Measurements from ENCODE around the gene SCCPDH. TPM values are rescaled to one million over a fixed set of nuclear protein-coding genes. Genes with fewer than 3 reads are reported as not detected.

The SCCPDH gene
- total RNA-seq, 4 donors from 2014 or later: 4.8 to 28.5 (median 17.4) TPM

- peaks cover 0 to 17% (median 1%) of the 10 kb centered on the region in 4 donors for H3K36me3 ChIP-seq
- no peaks in the 10 kb centered on the region for H3K4me1 ChIP-seq
- DNase-seq: no peak
- WGBS, 2 donors (ENCODE audit: low coverage in 1 of 2): 97% methylated on average over 13 of the region's 13 CpGs; no CpG with 5 or more reads in 1 of the 2 donors
- in situ Hi-C loops (cut with MboI; ENCODE audit: low pct_ligation_motif_present in 1 of 4, low pct_unique_long_range_greater_than_20kb in 1 of 4, low sequenced_read_pairs in 3 of 4) (no loop called here), intact Hi-C loops (cut with DNase I; ENCODE audit: low total_unique reads) (no loop called here)
- TF ChIP-seq POLR2A (IDR thresholded peaks at IDR 0.05) (no peak), EP300 (IDR thresholded peaks at IDR 0.05; ENCODE audit: low read depth) (no peak)
- H3K27me3 ChIP-seq: no peaks in the 10 kb centered on the region
- no peak overlapping the region for H3K27ac ChIP-seq
- H3K9me3 ChIP-seq: no peaks in the 10 kb centered on the region
- no peak overlapping the region for H3K4me3 ChIP-seq
Observed at GRCh38 chr1:246779561-246780175, 55.5 kb downstream of the SCCPDH start.

- H3K36me3 ChIP-seq: peaks cover 0 to 17% (median 1%) of the 10 kb centered on the region in 4 donors
- 98% methylated on average over 9 of the region's 9 CpGs; no CpG with 5 or more reads in 1 of the 2 donors for WGBS, 2 donors (ENCODE audit: low coverage in 1 of 2)
- H3K9me3 ChIP-seq: no peaks in the 10 kb centered on the region
- DNase-seq: no peak
- in situ Hi-C loops (cut with MboI; ENCODE audit: low pct_ligation_motif_present in 1 of 4, low pct_unique_long_range_greater_than_20kb in 1 of 4, low sequenced_read_pairs in 3 of 4): no loop called here
- H3K27me3 ChIP-seq: no peaks in the 10 kb centered on the region
- H3K27ac ChIP-seq: no peak overlapping the region
- H3K4me3 ChIP-seq: no peak overlapping the region
- H3K4me1 ChIP-seq: no peaks in the 10 kb centered on the region
- no peak for TF ChIP-seq POLR2A (IDR thresholded peaks at IDR 0.05)
- TF ChIP-seq EP300 (IDR thresholded peaks at IDR 0.05; ENCODE audit: low read depth): no peak
- TF ChIP-seq, protein P1, sequence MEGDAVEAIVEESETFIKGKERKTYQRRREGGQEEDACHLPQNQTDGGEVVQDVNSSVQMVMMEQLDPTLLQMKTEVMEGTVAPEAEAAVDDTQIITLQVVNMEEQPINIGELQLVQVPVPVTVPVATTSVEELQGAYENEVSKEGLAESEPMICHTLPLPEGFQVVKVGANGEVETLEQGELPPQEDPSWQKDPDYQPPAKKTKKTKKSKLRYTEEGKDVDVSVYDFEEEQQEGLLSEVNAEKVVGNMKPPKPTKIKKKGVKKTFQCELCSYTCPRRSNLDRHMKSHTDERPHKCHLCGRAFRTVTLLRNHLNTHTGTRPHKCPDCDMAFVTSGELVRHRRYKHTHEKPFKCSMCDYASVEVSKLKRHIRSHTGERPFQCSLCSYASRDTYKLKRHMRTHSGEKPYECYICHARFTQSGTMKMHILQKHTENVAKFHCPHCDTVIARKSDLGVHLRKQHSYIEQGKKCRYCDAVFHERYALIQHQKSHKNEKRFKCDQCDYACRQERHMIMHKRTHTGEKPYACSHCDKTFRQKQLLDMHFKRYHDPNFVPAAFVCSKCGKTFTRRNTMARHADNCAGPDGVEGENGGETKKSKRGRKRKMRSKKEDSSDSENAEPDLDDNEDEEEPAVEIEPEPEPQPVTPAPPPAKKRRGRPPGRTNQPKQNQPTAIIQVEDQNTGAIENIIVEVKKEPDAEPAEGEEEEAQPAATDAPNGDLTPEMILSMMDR (IDR thresholded peaks at IDR 0.05): no peak
- no peak for TF ChIP-seq POLR2AphosphoS5 (IDR thresholded peaks at IDR 0.05)
- intact Hi-C loops (cut with DNase I; ENCODE audit: low total_unique reads): no loop called here
Observed at GRCh38 chr1:246780264-246780663, 56.1 kb downstream of the SCCPDH start.

GRCh38 chr1:246781212-246781611, 57.0 kb downstream of the SCCPDH start:
- DNase-seq: no peak
- H3K4me1 ChIP-seq: no peaks in the 10 kb centered on the region
- H3K27ac ChIP-seq: no peak overlapping the region
- 96% methylated on average over 7 of the region's 7 CpGs; no CpG with 5 or more reads in 1 of the 2 donors for WGBS, 2 donors (ENCODE audit: low coverage in 1 of 2)
- intact Hi-C loops (cut with DNase I; ENCODE audit: low total_unique reads): no loop called here
- in situ Hi-C loops (cut with MboI; ENCODE audit: low pct_ligation_motif_present in 1 of 4, low pct_unique_long_range_greater_than_20kb in 1 of 4, low sequenced_read_pairs in 3 of 4): no loop called here
- no peak overlapping the region for H3K4me3 ChIP-seq
- no peaks in the 10 kb centered on the region for H3K27me3 ChIP-seq
- H3K36me3 ChIP-seq: peaks cover 0 to 8% (median 1%) of the 10 kb centered on the region in 4 donors
- H3K9me3 ChIP-seq: no peaks in the 10 kb centered on the region
- TF ChIP-seq POLR2A (IDR thresholded peaks at IDR 0.05) (no peak), EP300 (IDR thresholded peaks at IDR 0.05; ENCODE audit: low read depth) (no peak), POLR2AphosphoS5 (IDR thresholded peaks at IDR 0.05) (no peak)
- TF ChIP-seq, protein P1 (IDR thresholded peaks at IDR 0.05): no peak

- TF ChIP-seq EP300 (IDR thresholded peaks at IDR 0.05; ENCODE audit: low read depth): no peak
- TF ChIP-seq, protein P1 (IDR thresholded peaks at IDR 0.05): no peak
- no peak for TF ChIP-seq POLR2AphosphoS5 (IDR thresholded peaks at IDR 0.05)
- TF ChIP-seq POLR2A (IDR thresholded peaks at IDR 0.05): no peak
- intact Hi-C loops (cut with DNase I; ENCODE audit: low total_unique reads): no loop called here
- Histone ChIP-seq H3K27ac (no peak overlapping the region), H3K36me3 (no peaks in the 10 kb centered on the region), H3K9me3 (no peaks in the 10 kb centered on the region), H3K4me3 (no peak overlapping the region), H3K27me3 (no peaks in the 10 kb centered on the region), H3K4me1 (no peaks in the 10 kb centered on the region)
- DNase-seq: no peak
- in situ Hi-C loops (cut with MboI; ENCODE audit: low pct_ligation_motif_present in 1 of 4, low pct_unique_long_range_greater_than_20kb in 1 of 4, low sequenced_read_pairs in 3 of 4): no loop called here
- WGBS, 2 donors (ENCODE audit: low coverage in 1 of 2): 68 to 73% methylated on average over 3 to 16 of the region's 16 CpGs
Observed at GRCh38 chr1:246782120-246782900, 58.1 kb downstream of the SCCPDH start.
